KOPT-K1 (cell line): ENCODE measurements around the gene MORC2.

ENCODE experiments used
- H3K27ac ChIP-seq: fragments of 200-600 bp; sonication (generic); 2 replicates; pipeline ENCODE4 v1.5.1; 2016; ENCODE audit warnings: antibody characterized with exemption, mild to moderate bottlenecking, low read depth, low read length; ENCODE audit not compliant: poor library complexity, severe bottlenecking
- H3K36me3 ChIP-seq: fragments of 200-600 bp; sonication (generic); 2 replicates; pipeline ENCODE4 v1.5.1; 2017; ENCODE audit warnings: antibody characterized with exemption, mild to moderate bottlenecking, low read length, moderate library complexity; ENCODE audit not compliant: insufficient read depth
- H3K9me3 ChIP-seq: fragments of 200-600 bp; sonication (generic); 2 replicates; pipeline ENCODE4 v1.5.1; 2017; ENCODE audit warnings: antibody characterized with exemption, low read length, mild to moderate bottlenecking; ENCODE audit not compliant: insufficient read depth, poor library complexity, severe bottlenecking

Gene MORC2

GRCh38 chr22:30880181-30880601 lies 88.4 kb downstream of the MORC2 start:
- Histone ChIP-seq H3K9me3 (no peaks in the 10 kb centered on the region), H3K27ac (no peak overlapping the region), H3K36me3 (no peaks in the 10 kb centered on the region)

GRCh38 chr22:30879415-30879797 lies 89.2 kb downstream of the MORC2 start:
- Histone ChIP-seq H3K27ac (no peak overlapping the region), H3K9me3 (no peaks in the 10 kb centered on the region)

GRCh38 chr22:30878516-30879414 lies 89.8 kb downstream of the MORC2 start:
- no peak overlapping the region for H3K27ac ChIP-seq
- H3K36me3 ChIP-seq = no peaks in the 10 kb centered on the region
- no peaks in the 10 kb centered on the region for H3K9me3 ChIP-seq

More at GRCh38 chr22:30879415-30879797, 89.2 kb downstream of the MORC2 start:
- no peaks in the 10 kb centered on the region for H3K36me3 ChIP-seq

GRCh38 chr22:30877662-30878515 lies 90.7 kb downstream of the MORC2 start:
- Histone ChIP-seq H3K27ac (no peak overlapping the region), H3K9me3 (no peaks in the 10 kb centered on the region), H3K36me3 (no peaks in the 10 kb centered on the region)

GRCh38 chr22:30876915-30877553 lies 91.5 kb downstream of the MORC2 start:
- Histone ChIP-seq H3K27ac (no peak overlapping the region), H3K36me3 (no peaks in the 10 kb centered on the region), H3K9me3 (no peaks in the 10 kb centered on the region)

GRCh38 chr22:30876221-30876751 lies 92.3 kb downstream of the MORC2 start:
- H3K27ac ChIP-seq = no peak overlapping the region
- no peaks in the 10 kb centered on the region for H3K36me3 ChIP-seq
- no peaks in the 10 kb centered on the region for H3K9me3 ChIP-seq

GRCh38 chr22:30875481-30876215 lies 92.9 kb downstream of the MORC2 start:
- no peaks in the 10 kb centered on the region for H3K36me3 ChIP-seq
- H3K27ac ChIP-seq = no peak overlapping the region
- H3K9me3 ChIP-seq = no peaks in the 10 kb centered on the region
